HG03558 (cell line): Measurements from ENCODE around the gene MTF2.
"Not testable (repeated sequence)": the region's sequence is repeated elsewhere in the genome, so short reads cannot be mapped to it uniquely, and the experiment has no call there.

Experiments used
- ATAC-seq: cut with Tn5 transposase; IDR thresholded peaks from one replicate; pipeline ENCODE4 v1.9.1; 2021; ENCODE audit warnings: moderate number of reproducible peaks; ENCODE audit not compliant: unreplicated experiment; ENCODE audit errors: extremely low read depth

MTF2 gene

DNA sequence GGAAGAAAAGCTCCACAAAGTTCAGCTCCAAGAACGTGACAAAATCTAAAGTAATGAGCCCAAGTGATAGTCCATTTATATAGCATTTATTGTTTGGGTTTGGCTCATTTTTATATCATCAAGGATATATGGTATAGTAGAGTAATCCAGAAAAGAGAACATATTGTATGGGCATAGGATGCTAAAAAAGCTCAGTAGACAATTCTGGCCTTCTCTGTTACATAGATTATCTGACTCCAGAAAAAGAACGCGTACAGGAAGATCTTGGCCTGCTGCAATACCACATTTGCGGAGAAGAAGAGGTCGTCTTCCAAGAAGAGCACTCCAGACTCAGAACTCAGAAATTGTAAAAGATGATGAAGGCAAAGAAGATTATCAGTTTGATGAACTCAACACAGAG, 57.4 kb downstream of the MTF2 start:
- ATAC-seq = no peak

DNA sequence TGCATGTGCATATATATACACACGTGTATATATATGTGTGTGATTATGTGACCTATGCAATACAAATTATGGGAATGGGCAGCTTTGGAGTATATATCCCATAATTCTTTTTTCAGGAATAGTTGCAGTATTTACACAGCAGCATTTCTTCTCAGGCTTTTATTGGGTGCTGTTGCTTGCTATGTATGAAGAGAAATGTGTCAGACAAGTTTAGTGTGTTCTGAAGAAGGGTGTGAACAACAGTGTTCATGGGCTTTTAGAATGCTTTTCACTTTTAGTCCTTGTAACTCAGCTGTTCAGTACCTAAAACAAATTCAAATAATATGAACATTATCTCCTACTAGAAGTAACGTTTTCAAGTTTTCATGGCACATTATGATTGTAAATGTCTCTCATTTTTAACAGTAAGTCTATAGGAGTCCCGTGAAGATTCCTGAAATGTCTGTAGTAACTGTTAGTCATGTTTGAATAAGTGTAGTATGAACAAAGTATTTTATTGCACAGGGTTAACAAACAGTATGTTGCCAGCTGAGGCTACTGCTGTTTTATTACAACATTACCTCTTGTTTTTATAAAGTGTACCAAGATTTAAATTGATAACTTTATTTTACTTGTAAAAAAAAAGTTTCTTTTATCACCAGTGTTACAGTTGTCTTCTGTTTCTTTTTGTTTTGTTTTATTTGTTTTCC, 58.7 kb downstream of the MTF2 start:
- no peak for ATAC-seq

DNA sequence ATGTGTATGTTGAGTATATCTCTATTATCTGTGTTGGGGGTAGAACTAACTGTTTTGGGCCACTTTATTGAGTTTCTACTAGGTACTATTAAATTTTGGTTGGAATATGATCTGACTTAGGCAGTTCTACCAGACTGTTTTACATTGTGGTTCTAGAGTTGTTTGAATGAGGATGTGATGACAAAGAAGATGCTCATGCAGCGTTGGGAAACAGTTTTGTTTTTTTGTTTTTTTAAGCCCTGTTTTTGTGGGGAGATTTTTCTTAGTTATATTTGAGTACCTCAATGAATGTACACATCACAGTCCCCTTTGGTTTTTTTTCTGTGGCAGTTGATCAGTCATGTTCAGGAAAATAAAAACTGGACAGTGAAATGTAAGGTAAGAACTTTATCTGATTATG, 61.0 kb downstream of the MTF2 start:
- ATAC-seq = no peak

DNA sequence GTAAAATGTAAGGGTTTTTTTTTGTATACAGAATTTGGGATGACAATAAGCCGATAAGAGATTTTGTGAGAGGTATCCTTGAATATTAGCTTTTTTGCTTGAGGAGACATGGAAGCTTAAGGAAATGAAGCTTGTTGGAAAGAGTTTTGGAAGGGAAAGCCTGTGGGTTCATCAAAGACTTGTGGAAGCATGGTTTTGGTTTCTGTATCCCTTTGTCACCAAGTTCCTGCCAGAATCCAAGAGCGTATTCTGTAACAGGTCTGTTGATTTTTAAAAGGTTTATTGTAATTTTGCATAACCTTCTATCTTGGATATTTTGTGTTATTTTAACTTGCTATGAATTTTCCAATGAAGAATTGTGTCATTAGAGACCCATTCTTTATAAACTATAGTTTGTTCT, 63.1 kb downstream of the MTF2 start:
- ATAC-seq = no peak

DNA sequence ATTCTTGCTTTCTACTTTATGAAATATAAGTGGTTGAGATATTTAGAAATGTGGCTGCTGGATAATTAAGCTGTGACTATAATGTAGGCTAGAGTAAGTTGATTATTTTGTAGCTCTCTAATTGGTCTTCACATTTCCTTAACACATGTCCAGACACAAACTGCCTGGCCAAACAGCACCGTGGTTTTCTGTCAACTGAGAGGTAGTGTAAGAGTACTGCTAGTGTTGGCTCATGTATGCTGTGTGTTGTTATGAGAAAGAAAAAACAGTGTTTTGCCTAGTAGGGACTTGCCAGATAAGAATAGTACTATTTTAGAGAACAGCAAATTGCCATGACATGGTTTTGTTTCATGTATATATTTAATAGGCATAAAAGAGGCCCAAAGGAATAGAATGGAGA, 64.1 kb downstream of the MTF2 start:
- ATAC-seq = no peak

DNA sequence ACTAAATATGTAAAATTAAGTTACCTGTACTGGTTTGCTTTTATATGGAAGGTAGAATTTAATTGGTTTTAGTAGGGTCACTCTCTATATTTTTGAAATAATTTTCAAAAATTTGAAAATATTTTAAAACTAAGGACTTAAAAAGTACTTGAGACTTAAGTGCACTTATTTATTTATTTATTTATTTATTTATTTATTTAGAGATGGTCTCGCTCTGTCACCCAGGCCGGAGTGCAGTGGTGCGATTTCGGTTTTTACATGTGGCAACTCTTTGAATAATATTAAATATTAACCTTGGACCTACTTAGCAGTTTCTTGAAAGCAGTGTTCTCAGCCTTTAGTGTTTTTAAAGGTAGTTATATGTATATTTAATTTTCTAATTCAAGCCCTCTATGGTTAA, 64.7 kb downstream of the MTF2 start:
- no peak for ATAC-seq

DNA sequence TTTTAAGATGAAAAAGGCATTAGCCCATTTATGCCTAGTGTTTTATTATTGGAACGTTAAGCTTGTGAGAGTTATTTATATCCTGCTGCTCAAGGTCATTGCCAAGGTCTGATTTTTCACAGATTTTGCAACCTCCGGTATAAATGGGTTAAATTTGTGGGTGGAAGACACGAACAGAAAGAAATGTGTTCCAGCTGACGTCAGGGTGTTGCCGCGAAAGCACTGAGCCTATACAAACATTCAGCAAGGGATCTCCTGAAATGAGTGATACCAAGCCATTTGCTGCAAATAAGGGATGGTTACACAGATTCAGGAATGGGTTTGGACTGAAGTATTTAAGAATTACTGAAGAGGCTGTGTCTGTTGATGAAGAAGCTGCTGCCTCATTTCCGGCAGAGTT, 68.9 kb downstream of the MTF2 start:
- no peak for ATAC-seq

DNA sequence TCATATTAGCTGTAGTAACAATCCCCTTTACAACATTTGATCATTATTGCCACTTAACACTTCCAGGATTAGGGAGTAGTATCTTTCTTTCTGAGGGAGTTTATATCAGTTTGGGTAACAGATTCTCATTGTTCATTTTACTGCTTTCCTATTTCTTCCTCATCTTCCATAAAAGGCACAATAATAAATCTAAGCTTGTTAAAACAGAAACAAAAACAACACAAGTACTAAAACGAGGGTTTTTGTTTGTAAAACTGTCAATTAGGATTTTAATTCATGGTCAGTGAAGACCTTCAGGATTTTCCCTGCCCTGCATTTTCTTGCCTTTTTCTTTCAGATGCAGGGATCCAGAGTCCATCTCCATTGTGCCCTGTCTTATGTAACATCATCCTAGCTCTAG, 71.6 kb downstream of the MTF2 start:
- ATAC-seq = no peak

DNA sequence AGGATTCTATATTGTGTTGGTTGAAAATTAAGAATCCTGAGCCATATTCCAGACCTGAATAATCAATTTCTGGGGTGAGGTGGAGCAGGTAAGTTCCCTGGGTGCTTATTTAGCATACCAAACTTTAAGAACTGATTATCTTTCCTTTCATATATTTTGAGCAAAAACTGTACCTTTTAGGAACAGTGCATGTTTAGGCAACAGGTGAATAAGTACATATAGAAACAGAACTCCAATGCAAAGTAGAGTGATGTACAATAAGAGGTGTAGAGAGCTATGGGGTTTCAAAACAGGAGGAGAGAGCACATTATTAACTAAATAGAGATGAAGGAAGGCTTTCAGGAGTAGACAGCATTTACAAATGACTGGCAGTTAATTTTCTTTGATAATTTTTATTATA, 72.4 kb downstream of the MTF2 start:
- no peak for ATAC-seq

DNA sequence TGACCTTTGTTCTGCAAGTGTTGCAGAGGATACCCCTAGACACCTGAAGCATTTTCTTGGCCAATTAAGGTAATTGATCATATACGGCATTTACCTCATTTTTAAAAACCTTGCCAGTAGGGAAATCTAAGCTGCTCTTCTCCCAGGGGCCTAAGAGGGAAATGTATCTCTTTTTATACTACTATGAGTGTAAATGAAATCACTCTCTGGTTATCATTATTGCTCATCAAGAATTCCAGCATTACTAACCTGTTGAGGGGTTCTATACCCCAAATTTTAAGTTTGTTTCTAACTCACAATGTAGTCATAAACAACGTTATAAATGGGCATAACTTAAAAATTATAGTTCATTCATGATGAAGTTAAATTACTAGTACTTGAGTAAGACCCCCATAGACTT, 73.8 kb downstream of the MTF2 start:
- ATAC-seq = no peak

DNA sequence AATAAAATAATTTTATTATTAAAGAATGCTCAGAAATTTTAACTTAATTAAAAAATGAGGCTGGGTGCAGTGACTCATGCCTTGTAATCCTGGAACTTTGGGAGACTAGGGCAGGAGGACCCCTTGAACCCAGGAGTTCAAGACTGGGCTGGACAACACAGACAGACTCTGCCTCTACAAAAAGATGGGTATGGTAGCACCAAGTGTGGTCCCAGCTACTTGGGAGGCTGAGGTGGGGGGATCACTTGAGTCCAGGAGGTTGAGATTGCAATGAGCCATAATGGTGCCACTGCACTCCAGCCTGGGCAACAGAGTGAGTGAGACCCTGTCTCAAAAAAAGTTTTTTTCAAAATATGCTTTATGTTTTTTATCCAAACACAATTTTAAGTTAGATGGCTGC, 75.8 kb downstream of the MTF2 start:
- ATAC-seq = no peak

DNA sequence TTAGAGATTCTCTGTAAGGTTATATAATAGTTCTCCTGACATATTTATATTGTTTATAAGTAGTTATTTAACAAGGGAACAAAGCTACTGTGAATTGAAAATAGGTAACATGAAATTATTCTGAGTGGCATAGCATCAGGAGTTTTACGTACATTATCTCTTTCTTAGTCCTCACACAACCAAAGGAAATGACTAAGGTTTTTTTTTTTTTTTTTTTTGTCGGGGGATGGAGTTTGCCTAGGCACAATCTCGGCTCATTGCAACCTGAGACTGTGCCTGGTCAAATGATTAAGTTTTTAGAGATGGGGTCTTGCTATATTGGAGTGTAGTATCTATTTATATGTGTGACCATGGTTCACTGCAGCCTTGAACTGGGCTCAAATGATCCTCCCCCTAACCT, 76.3 kb downstream of the MTF2 start:
- no peak for ATAC-seq

DNA sequence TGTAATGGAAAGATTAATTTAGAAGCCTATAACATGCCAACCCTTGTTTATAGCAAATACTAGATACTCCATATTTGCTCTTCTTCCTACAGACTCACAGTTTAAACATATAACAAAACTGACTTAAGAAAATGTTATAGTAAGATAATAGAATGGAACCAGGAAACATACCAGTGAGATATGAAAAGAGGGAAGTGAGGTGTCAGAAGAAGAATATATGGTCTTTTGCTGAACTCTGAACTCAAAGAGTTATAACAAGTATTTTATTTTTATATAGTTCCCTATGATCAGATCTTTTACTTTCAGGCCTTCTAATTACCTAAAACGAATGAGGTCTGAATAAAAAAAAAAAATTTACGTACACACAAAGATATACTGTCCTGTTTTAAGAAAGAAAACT, 80.3 kb downstream of the MTF2 start:
- no peak for ATAC-seq

DNA sequence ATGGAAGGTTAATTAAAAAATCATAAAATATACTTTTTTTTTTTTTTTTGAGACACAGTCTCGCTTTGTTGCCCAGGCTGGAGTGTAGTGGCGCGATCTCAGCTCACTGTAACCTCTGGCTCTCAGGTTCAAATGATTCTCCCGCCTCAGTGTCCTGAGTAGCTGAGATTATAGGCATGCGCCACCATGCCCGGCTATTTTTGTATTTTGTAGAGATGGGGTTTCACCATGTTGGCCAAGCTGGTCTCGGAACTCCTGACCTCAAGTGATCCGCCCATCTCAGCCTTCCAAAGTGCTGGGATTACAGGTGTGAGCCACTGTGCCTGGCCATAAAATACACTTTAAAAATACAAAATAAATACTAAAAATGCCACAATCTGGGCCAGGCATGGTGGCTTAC, 84.2 kb downstream of the MTF2 start:
- ATAC-seq = not testable (repeated sequence)

DNA sequence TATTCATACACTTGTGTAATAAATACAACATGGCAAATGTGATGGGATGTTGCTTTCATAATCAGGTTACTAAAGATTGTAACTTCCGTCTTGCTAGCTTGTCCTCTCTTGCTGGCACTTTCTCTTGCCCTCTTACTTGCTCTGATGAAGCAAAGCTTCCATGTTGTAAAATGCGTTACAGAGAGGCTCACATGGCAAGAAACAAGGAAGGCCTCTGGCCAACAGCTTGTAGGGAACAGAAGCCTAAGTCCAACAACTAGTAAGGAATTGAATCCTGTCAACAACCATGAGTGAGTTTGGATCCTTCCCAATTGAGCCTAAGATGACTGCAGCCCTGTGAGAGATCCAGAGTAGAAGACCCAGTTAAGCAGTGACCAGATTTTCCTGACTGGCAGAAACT, 85.7 kb downstream of the MTF2 start:
- ATAC-seq = no peak

DNA sequence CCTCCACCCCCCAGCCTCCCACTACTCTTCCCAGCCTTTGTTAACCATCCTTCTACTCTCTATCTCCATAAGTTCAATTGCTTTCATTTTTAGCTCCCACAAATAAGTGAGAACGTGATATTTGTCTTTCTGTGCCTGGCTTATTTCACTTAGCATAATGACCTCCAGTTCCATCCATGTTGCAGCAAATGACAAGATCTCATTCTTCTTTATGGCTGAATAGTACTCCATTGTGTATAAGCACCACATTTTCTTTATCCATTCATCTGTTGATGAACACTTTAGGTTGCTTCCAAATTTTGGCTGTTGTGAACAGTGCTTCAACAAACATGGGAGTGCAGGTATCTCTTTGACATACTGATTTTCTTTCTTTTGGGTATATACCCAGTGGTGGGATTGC, 86.8 kb downstream of the MTF2 start:
- ATAC-seq = not testable (repeated sequence)

DNA sequence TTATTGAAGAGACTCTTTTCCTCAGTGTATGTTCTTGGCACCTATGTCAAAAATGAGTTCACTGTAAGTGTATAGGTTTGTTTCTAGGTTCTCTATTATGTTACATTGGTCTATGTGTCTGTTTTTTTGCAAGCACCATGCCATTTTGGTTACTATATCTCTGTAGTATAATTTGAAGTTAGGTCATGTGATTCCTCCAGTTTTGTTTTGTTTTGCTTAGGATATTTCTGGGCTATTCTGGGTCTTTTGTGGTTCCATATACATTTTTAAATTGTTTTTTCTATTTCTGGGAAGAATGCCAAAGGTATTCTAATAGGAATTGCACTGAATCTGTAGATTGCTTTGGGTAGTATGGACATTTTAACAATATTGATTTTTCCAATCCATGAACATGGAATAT, 87.9 kb downstream of the MTF2 start:
- ATAC-seq = no peak

DNA sequence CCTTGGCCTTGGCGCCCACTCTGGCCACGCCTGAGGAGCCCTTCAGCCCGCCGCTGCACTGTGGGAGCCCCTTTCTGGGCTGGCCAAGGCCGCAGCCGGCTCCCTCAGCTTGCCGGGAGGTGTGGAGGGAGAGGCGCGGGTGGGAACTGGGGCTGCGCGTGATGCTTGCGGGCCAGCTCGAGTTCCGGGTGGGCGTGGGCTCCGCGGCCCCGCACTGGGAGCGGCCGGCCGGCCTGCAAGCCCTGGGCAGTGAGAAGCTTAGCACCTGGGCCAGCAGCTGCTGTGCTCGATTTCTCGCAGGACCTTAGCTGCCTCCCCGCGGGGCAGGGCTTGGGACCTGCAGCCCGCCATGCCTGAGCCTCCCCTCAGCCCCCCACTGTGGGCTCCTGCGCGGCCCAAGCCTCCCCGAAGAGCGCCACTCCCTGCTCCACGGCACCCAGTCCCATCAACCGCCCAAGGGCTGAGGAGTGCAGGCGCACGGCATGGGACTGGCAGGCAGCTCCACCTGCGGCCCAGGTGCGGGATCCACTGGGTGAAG, 91.1 kb downstream of the MTF2 start:
- not testable (repeated sequence) for ATAC-seq

DNA sequence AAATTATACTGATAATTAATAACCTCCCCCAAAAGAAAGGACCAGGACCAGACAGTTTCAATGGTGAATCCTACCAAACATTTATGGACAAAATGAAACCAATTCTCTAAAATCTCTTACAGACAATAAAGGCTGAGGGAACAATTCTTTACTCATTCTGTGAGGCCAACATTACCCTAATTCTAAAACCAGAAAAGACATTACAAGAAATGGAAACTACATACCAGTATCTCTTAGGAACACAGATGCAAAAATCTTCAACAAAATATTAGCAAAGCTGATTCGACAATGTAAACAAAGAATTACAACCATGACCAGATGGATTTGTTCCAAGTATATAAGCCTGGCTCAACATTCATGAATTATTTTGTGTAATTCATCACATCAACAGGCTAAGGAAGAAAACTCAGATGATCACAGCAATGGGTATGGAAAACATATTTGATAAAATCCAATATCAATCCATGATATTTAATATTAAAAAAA, 92.5 kb downstream of the MTF2 start:
- ATAC-seq = no peak

DNA sequence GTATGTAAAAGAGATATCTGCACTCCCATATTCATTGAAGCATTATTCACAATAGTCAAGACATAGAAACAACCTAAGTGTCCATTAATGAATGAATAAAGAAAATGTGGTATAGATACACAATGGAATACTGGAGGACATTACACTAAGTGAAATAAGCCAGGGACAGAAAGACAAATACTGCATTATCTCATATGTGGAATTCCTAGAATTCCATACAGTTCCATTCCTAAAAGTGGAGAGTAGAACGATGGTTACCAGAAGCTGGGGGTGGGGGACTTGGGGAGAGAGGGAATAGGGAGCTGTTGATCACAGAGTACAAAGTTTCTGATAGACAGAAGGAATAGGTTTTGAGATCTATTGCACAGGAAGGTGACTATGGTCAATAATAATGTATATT, 93.7 kb downstream of the MTF2 start:
- ATAC-seq = no peak

DNA sequence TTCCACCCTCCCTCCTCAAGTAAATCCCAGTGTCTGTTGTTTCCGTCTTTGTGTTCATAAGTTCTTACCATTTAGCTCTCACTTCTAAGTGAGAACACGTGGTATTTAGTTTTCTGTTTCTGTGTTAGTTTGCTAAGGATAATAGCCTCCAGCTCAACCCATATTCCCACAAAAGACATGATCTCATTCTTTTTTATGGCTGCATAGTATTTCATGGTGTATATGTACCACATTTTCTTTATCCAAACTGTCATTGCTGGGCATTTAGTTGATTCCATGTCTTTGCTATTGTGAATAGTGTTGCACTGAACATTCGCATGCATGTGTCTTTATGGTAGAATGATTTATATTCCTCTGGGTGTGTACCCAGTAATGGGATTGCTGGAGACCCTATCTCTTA, 95.6 kb downstream of the MTF2 start:
- not testable (repeated sequence) for ATAC-seq

DNA sequence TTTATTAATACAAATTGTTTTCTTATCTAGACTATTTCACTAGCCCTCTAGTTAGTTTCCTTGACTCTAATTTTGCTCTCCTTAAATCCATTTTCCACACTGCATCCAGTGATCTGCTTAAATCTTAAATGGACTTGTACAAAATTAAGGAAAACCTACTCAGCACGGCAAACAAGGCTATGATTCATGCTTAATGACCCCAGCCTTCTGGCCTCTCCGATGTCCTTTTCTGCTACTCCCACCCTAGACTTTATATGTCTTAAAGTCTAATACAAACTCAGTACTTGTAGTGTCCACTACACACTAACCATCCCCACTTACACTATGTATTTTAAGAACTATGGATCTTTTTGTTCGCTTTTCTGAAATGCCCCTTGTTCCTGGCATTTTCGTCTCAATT, 98.9 kb downstream of the MTF2 start:
- no peak for ATAC-seq
